RWPE2 (cell line): ENCODE results near the gene TNFSF15.

Source experiments
- ATAC-seq: fragments of 200-7000 bp; cut with Tn5 transposase; 3 replicates; pipeline ENCODE4 v1.9.1; 2021; ENCODE audit warnings: low read depth
- DNase-seq: peaks from one replicate; pipeline ENCODE4 v3.0.0-alpha.2; 2020; ENCODE audit warnings: low spot score
- H3K27ac ChIP-seq: fragments of 450-650 bp; 2 replicates; pipeline ENCODE4 v1.5.1; 2017; ENCODE audit warnings: mild to moderate bottlenecking; ENCODE audit not compliant: poor library complexity, severe bottlenecking
- H3K27me3 ChIP-seq: fragments of 250-450 bp; sonication (Bioruptor Pico); 2 replicates; pipeline ENCODE4 v1.5.1; 2021; ENCODE audit warnings: mild to moderate bottlenecking, moderate library complexity; ENCODE audit not compliant: insufficient read depth, poor library complexity, severe bottlenecking
- H3K36me3 ChIP-seq: fragments of 250-450 bp; sonication (Bioruptor Pico); 2 replicates; pipeline ENCODE4 v1.5.1; 2020; ENCODE audit warnings: low read depth, mild to moderate bottlenecking, moderate library complexity
- H3K4me1 ChIP-seq: fragments of 250-450 bp; sonication (Bioruptor Pico); 2 replicates; pipeline ENCODE4 v1.5.1; 2021; ENCODE audit warnings: mild to moderate bottlenecking, moderate library complexity; ENCODE audit not compliant: insufficient read depth, poor library complexity, severe bottlenecking
- H3K4me3 ChIP-seq: fragments of 250-450 bp; sonication (Bioruptor Pico); 2 replicates; pipeline ENCODE4 v1.5.1; 2021; ENCODE audit warnings: mild to moderate bottlenecking, moderate library complexity; ENCODE audit not compliant: severe bottlenecking
- H3K9me3 ChIP-seq: fragments of 250-450 bp; sonication (Bioruptor Pico); 2 replicates; pipeline ENCODE4 v1.5.1; 2021; ENCODE audit warnings: mild to moderate bottlenecking, moderate library complexity; ENCODE audit not compliant: severe bottlenecking
- TF ChIP-seq, protein P1 (sequence below): fragments of 450-650 bp; IDR thresholded peaks from one replicate; pipeline ENCODE4 v1.5.1; 2017; ENCODE audit warnings: mild to moderate bottlenecking, moderate library complexity; ENCODE audit not compliant: poor library complexity, severe bottlenecking

Gene TNFSF15

DNA sequence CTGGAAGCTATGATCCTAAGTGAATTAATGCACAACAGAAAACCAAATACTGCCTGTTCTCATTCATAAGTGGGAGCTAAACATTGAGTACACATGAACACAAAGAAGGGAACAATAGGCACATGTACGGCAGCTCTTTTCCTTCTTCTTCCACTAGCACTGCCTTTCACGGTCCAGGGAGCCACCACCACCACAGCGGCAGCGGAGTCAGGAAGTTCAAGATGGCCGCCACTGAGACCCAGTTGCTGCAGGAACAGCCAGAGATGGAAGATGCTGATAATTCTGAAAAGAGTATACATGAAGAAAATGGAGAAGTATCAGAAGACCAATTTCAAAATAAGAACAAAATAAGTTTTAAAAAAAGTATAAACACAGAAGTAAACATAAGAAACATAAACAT is 39.5 kb upstream of the TNFSF15 start:
- no peaks in the 10 kb centered on the region for H3K27me3 ChIP-seq
- no peak overlapping the region for H3K4me3 ChIP-seq
- ATAC-seq, result no peak
- H3K9me3 ChIP-seq, result no peaks in the 10 kb centered on the region
- TF ChIP-seq, protein P1, sequence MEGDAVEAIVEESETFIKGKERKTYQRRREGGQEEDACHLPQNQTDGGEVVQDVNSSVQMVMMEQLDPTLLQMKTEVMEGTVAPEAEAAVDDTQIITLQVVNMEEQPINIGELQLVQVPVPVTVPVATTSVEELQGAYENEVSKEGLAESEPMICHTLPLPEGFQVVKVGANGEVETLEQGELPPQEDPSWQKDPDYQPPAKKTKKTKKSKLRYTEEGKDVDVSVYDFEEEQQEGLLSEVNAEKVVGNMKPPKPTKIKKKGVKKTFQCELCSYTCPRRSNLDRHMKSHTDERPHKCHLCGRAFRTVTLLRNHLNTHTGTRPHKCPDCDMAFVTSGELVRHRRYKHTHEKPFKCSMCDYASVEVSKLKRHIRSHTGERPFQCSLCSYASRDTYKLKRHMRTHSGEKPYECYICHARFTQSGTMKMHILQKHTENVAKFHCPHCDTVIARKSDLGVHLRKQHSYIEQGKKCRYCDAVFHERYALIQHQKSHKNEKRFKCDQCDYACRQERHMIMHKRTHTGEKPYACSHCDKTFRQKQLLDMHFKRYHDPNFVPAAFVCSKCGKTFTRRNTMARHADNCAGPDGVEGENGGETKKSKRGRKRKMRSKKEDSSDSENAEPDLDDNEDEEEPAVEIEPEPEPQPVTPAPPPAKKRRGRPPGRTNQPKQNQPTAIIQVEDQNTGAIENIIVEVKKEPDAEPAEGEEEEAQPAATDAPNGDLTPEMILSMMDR, result no peak
- no peaks in the 10 kb centered on the region for H3K36me3 ChIP-seq
- DNase-seq, result no peak
- no peaks in the 10 kb centered on the region for H3K4me1 ChIP-seq
- H3K27ac ChIP-seq, result no peak overlapping the region

GRCh38 chr9:114844766-114845165 is 38.9 kb upstream of the TNFSF15 start:
- ATAC-seq (no peak), DNase-seq (no peak)
- Histone ChIP-seq H3K4me1 (no peaks in the 10 kb centered on the region), H3K36me3 (no peaks in the 10 kb centered on the region), H3K27me3 (no peaks in the 10 kb centered on the region), H3K27ac (no peak overlapping the region), H3K4me3 (no peak overlapping the region), H3K9me3 (no peaks in the 10 kb centered on the region)
- TF ChIP-seq, protein P1, result no peak

DNA sequence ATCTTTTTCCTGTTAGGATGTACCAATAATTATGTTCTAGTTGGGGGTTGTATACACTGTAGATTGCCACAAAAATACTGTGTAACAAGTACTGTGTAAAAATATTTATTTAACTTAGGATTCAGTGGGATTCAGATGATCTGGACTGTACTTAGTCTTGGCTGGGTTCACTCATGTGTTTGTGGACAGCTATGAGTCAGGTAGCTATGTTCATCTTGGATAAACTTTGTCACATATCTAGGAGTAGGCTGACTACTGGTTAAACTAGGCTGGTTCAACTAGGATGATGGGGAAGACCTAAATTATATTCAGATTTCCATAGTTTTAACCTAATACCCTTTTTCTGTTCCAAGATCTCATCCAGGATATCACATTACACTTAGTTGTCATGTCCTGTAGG is 32.1 kb upstream of the TNFSF15 start:
- TF ChIP-seq, protein P1, result no peak
- no peak for DNase-seq
- no peak overlapping the region for H3K27ac ChIP-seq
- ATAC-seq, result no peak
- no peaks in the 10 kb centered on the region for H3K4me1 ChIP-seq
- H3K9me3 ChIP-seq, result no peaks in the 10 kb centered on the region
- no peaks in the 10 kb centered on the region for H3K27me3 ChIP-seq
- H3K36me3 ChIP-seq, result no peaks in the 10 kb centered on the region
- no peak overlapping the region for H3K4me3 ChIP-seq

GRCh38 chr9:114836769-114837168 is 30.9 kb upstream of the TNFSF15 start:
- Histone ChIP-seq H3K27me3 (no peaks in the 10 kb centered on the region), H3K4me1 (no peaks in the 10 kb centered on the region), H3K4me3 (no peak overlapping the region), H3K36me3 (no peaks in the 10 kb centered on the region), H3K27ac (no peak overlapping the region), H3K9me3 (no peaks in the 10 kb centered on the region)
- DNase-seq, result no peak
- TF ChIP-seq, protein P1, result no peak
- ATAC-seq, result no peak; the same call in 2 of the 3 replicates

DNA sequence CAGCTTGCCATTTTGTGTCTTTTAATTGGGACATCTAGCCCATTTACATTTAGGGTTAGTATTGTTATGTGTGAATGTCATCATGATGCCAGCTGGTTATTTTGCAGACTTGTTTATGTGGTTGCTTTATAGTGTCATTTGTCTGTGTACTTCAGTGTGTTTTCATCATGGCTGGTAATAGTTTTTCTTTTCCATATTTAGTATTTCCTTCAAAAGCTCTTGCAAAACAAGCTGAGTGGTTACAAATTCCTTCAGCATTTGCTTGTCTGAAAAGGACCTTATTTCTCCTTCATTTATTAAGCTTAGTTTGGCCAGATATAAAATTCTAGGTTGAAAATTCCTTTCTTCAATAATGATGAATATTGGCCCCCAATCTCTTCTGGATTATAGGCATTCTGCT is 28.5 kb upstream of the TNFSF15 start:
- no peaks in the 10 kb centered on the region for H3K36me3 ChIP-seq
- DNase-seq, result no peak
- H3K4me3 ChIP-seq, result no peak overlapping the region
- ATAC-seq, result no peak
- no peaks in the 10 kb centered on the region for H3K9me3 ChIP-seq
- no peak overlapping the region for H3K27ac ChIP-seq
- TF ChIP-seq, protein P1, result no peak
- no peaks in the 10 kb centered on the region for H3K4me1 ChIP-seq
- no peaks in the 10 kb centered on the region for H3K27me3 ChIP-seq
